BJ (cell line): ENCODE data around the gene CFAP100. TPM values are rescaled to one million over a fixed set of nuclear protein-coding genes. Genes with fewer than 3 reads are reported as not detected.

Experiments
- CTCF ChIA-PET: fragments of 350-600 bp; formaldehyde crosslinking; extraction: SDS; loops from one replicate; lab custom pipeline; 2021; ENCODE audit warnings: antibody characterized with exemption, inconsistent platforms; lab: Yijun Ruan, JAX
- POLR2A ChIA-PET: fragments of 300-600 bp; sonication (Branson Sonifier 250); formaldehyde crosslinking; extraction: SDS; loops from one replicate; lab custom pipeline; 2021; ENCODE audit warnings: antibody characterized with exemption; lab: Charles Lee
- DNase-seq: peaks from one replicate; pipeline ENCODE4 v3.0.0-alpha.2; 2011; ENCODE audit warnings: low read depth
- H3K27me3 ChIP-seq: 2 replicates; pipeline ENCODE4 v1.6.0; 2011; ENCODE audit warnings: low read length; ENCODE audit not compliant: control insufficient read depth, insufficient read depth
- H3K36me3 ChIP-seq: 2 replicates; pipeline ENCODE4 v1.5.1; 2011; ENCODE audit warnings: low read length; ENCODE audit not compliant: control insufficient read depth, insufficient read depth
- H3K4me3 ChIP-seq: 2 replicates; pipeline ENCODE4 v1.5.1; 2011; ENCODE audit warnings: low read depth, mild to moderate bottlenecking, control low read depth, low read length
- CTCF ChIP-seq: IDR thresholded peaks from 2 replicates; pipeline ENCODE4 v1.5.1; 2011; ENCODE audit warnings: low read depth, mild to moderate bottlenecking, control low read depth, inconsistent platforms, low read length, moderate library complexity; ENCODE audit not compliant: insufficient read depth
- polyA plus RNA-seq: library from polyadenylated mRNA; depleted of rRNA; stranded (reverse); fragments of >200 nt; gene quantifications from 2 replicates; pipeline ENCODE4 v1.2.3, GENCODE V29; 2011

Gene CFAP100
- polyA plus RNA-seq, 1 experiment = not detected

GRCh38 chr3:126350502-126351085, 44.1 kb upstream of the CFAP100 start:
- no peaks in the 10 kb centered on the region for H3K36me3 ChIP-seq
- no peak for TF ChIP-seq CTCF
- no peak overlapping the region for H3K4me3 ChIP-seq
- POLR2A ChIA-PET = no interaction called here
- no peak for DNase-seq
- CTCF ChIA-PET = interaction anchor here (1.0 to 2.2 kb wide), 2 partner anchors 9 to 11 kb away, joined by 3 to 4 read pairs; no protein-coding TSS in a partner anchor
- H3K27me3 ChIP-seq = no peaks in the 10 kb centered on the region; the same call in 1 of the 2 replicates

GRCh38 chr3:126351086-126351770, 43.5 kb upstream of the CFAP100 start:
- POLR2A ChIA-PET = no interaction called here

GRCh38 chr3:126351771-126352475, 42.8 kb upstream of the CFAP100 start:
- POLR2A ChIA-PET = no interaction called here
- Histone ChIP-seq H3K27me3 (no peaks in the 10 kb centered on the region; the same call in 1 of the 2 replicates), H3K36me3 (no peaks in the 10 kb centered on the region), H3K4me3 (no peak overlapping the region)
- TF ChIP-seq CTCF = no peak
- CTCF ChIA-PET = interaction anchor here (2.2 kb wide), 1 partner anchor 10 kb away, joined by 4 read pairs; no protein-coding TSS in a partner anchor
- DNase-seq = no peak

More at GRCh38 chr3:126351086-126351770, 43.5 kb upstream of the CFAP100 start:
- CTCF ChIA-PET = interaction anchor here (1.0 to 2.2 kb wide), 2 partner anchors 9 to 10 kb away, joined by 3 to 4 read pairs; no protein-coding TSS in a partner anchor
- no peak for DNase-seq
- no peak for TF ChIP-seq CTCF
- Histone ChIP-seq H3K27me3 (no peaks in the 10 kb centered on the region; the same call in 1 of the 2 replicates), H3K4me3 (no peak overlapping the region), H3K36me3 (no peaks in the 10 kb centered on the region)

GRCh38 chr3:126352476-126353454, 41.9 kb upstream of the CFAP100 start:
- no peak overlapping the region for H3K4me3 ChIP-seq
- POLR2A ChIA-PET = no interaction called here
- no peaks in the 10 kb centered on the region for H3K36me3 ChIP-seq
- no peak for DNase-seq
- CTCF ChIA-PET = no interaction called here
- no peaks in the 10 kb centered on the region; the same call in 1 of the 2 replicates for H3K27me3 ChIP-seq
- TF ChIP-seq CTCF = no peak
